Breast epithelium (tissue), 3 donors: ENCODE data around the gene LMNA.

ENCODE experiments used
- POLR2A ChIP-seq: fragments of 450-650 bp; IDR thresholded peaks from one replicate; pipeline ENCODE4 v1.6.1; 2016; ENCODE audit warnings: antibody characterized with exemption, mild to moderate bottlenecking, moderate library complexity
- POLR2AphosphoS5 ChIP-seq, 3 donors: sonication (generic); formaldehyde crosslinking; IDR thresholded peaks; one replicate each; pipeline ENCODE4 v1.6.1; 2017; ENCODE audit warnings: antibody characterized with exemption in 3 of 3

DNA sequence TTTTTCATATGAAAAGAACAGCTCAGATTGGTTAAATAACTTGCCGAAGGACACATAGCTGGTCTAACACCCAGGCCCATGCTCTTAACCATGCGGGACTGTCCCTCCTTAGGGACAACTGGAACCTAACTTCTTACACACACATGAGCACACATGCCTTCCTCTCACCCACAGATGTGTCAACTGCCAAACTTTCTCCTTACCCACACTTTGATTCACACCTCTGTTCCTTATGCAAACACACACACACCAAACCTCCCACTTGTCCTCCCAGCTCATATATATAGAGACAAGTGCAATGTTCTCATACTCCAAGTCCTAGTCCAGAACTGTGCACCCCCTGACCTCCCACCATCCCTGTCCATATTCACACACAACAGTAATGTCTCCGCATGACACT is 49.3 kb upstream of the LMNA start:
- no peak for TF ChIP-seq POLR2AphosphoS5 (IDR thresholded peaks at IDR 0.05)
- TF ChIP-seq POLR2A: no peak
